ENCODE data around the gene P3H3.
"Not testable (repeated sequence)": the region's sequence is repeated elsewhere in the genome, so short reads cannot be mapped to it uniquely, and the experiment has no call there.

P3H3 gene

DNA sequence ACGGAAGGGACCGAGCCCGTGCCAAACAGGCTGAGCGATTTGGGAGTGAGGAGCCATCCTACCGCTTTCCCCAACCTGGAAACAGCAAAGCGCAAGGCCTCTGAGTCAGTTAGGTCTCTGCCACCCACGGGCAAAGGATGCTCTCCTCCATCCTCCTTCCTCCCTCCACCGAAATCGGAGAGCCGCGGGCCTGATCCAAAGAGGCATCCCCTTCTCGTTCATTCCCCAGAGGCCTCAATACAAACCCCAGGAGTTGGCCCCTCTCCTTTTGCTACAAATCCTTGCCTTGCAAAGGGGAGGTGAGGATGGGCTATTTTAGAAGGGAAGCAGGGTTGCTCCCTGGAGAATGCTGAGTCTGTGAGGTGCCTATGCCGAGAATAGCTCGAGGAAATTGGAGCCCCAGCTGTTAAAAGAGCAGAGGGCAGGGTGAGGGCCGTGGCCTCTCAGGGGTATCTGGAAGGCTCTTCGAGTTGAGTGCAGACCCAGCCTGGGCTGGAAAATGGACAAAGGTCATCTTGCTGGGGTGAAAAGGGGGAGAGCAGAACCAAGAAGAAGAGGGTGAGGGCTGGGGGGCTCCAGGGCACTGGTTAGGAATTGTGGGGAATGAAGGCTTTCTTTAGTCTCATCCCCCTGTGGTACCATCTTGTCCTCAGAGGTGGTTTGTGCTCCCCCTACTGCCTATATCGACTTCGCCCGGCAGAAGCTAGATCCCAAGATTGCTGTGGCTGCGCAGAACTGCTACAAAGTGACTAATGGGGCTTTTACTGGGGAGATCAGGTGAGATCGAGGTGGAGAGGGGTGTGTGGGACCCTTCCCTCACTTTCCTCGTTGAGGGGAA lies 40.2 kb downstream of the P3H3 start:
- no peak for DNase-seq

DNA sequence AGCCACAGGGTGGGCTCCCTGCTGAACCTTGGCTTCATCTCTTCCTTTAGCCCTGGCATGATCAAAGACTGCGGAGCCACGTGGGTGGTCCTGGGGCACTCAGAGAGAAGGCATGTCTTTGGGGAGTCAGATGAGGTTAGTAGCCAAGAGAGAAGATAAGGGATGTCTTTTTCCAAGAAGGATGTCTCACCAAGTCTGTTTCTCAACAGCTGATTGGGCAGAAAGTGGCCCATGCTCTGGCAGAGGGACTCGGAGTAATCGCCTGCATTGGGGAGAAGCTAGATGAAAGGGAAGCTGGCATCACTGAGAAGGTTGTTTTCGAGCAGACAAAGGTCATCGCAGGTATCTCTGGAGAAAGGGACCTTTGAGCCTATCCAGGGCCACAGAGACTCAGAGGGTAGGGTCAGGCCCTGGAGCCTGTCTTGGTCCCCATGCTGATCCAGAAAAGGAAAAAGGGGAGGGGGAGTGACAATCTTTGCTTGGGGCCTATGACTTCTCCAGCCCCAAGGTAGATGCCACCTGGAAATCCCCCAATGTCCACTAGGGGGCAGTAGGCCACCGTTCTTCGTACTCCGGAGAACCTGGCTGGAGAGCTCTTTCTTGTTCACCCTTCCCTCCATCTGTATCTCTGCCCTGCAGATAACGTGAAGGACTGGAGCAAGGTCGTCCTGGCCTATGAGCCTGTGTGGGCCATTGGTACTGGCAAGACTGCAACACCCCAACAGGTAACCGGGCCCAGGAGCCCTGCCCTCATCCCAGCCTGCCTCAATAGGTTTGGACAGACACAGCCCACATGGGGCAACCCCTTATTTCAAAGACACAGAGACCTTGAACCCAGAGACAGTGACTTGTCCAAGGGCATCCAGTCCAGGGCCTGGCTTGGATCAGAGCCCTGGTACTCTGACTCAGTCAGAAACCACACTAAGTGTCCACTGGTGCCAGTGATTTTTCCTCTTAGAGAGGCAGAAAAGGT lies 41.1 kb downstream of the P3H3 start:
- DNase-seq, result peak; percentile 45 to 65

GRCh38 chr12:6870304-6870703 lies 42.1 kb downstream of the P3H3 start:
- not testable (repeated sequence) for DNase-seq

DNA sequence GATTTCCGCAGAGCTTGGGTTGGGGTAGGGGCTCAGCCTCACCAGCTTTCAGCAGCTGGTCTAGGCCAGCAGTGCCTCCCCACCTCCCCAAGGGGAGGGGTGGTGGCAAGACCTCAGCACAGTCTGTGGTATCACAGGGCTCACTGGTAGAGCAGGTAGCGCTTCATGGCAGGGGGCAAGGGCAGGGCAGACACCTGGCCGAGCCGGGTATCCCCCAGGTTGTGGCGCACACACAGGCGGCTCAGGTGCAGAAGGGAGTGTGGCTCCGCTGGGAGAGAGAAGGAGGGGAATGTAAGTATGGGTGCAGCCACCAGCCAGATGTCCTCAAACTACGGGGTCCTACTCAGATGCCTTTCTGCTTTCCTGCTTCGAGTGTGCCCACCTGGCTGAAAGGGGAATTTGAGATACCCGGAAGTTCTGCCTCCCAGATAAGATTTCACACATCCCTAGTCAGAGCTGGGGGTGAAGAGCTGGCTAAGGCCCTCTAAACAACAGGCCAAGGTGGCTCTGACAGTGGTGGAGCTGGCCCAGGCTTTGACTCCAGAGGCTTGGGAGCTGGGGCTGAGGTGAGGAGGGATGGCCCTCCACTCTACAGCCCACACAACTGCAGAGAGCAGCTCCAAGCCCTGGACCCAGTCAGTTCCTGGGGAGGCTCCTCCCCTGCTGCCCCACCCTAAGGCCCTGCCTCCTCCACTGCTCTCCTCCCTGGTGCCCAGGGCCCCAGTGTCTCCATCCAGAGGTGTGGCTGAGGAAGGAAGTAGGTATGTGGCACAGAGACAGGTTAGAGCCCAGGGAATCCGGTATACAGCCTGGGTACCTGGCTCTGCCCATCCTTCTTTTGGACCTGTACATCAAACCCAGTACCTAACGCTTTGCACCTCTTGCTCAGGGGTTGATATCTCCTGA lies 43.1 kb downstream of the P3H3 start:
- DNase-seq, result no peak

DNA sequence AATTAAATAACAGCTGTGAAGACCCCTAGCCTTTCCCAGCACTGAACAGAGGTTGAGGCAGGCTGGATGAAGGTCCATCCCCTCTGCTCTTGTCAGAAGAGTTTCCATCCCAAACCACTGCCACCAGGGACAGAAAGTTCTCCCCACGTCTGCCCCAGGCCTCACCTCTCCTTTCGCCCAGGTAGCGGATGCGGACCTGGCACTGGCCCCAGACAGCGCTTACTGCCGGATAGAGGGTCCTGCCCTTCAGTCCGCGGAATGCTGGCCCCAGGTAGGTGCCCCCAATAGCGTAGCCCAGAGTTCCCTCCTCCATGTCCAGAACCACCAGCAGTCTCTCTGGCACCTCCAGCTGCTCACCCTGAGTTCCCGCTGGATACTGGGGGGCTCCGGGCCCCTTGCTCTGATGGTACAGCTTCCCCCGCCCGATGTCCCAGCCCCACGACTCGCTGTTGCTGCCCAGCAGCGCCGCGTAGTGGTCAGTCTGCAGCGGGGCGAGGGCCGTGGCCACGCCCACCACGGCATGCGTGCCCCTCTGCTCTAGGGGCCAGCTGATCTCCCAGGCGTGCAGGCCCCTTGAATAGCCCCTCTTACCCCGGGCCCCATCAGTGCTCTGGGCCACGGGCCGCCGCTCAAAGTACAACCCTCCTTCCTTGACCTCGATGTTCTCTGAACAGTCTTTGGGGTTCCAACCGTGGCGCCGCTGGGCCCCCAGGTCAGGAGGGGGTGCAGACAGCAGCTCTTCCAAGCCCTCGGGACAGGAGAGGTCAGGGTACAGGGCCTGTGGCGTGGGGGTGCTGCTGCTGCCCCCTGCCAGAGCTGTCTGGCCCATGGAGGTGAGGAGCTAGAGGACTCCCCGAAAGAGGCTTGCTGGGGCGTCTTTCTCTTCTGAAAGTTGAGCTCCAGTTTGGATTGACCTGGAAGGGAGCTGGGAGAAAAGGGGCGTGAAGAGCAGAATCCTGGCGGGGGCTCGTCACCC lies 44.2 kb downstream of the P3H3 start:
- DNase-seq, result peak; percentile 65 to 70

DNA sequence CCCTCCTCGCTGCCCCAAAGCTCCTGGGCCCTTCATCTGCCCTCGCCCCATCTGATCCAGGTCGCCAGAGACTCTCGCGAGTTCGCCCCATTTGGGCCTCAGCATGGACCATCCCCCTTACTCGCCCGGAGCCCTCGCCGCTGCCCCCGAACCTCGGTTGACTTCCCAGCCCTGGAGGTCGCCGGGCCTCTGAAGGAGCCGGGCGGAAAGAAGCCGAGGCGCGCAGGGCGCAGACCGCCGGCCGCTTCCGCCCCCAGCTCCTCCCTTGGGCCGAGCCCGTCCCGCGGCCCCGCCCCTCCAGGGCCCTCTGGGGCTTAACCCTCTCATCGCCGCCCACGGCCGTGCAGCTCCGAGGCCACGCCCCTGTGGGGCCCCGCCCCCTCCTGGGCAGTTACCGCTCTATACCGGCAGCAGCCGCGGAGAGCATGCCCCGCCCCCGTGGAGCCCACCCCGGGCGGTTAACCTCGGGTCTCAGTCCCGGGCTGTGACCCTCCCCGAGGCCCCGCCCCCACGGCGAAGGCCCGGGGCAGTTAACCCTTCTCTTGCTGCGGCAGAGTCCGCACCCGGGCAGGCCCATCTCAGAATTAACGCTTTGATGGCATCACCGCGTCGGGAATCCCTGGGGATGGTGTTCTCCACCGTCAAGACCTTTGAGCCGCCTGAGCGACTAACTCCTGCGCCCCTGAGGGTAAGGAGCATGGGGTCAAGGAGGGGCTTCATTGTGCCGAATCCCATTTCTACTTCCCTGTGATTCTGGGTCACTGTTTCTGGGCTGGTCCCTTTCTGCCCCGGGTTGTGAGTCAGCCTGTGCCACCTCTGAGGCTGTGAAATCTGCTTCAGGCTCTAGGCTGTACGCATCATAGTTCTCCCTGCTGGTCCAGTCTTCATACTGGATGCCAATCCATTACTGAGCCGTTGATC lies 45.1 kb downstream of the P3H3 start, which contains the start of gene SPSB2:
Gene SPSB2 (minus strand): TSS at position 210 of the 921 bp plus-strand sequence. CDS start 402 bp downstream, outside the sequence.
- DNase-seq, result peak; percentile 85 to 92

DNA sequence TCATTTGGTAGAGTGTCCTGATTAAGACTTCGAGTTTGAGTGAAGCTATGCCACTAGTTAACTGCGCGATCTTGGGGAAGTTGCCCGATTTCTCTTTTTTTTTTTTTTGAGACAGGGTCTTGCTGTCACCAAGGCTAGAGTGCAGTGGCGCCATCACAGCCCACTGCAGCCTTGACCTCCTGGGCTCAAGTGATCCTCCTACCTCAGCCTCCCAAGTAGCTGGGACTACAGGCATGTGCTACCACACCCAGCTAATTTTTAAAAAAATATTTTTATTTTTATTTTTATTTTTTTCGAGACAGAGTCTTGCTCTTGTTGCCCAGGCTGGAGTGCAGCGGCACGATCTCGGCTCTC lies 45.8 kb downstream of the P3H3 start:
- not testable (repeated sequence) for DNase-seq

GRCh38 chr12:6879824-6880223 lies 51.6 kb downstream of the P3H3 start:
- DNase-seq, result not testable (repeated sequence)

GRCh38 chr12:6883252-6883651 lies 55.0 kb downstream of the P3H3 start:
- DNase-seq, result no peak

DNA sequence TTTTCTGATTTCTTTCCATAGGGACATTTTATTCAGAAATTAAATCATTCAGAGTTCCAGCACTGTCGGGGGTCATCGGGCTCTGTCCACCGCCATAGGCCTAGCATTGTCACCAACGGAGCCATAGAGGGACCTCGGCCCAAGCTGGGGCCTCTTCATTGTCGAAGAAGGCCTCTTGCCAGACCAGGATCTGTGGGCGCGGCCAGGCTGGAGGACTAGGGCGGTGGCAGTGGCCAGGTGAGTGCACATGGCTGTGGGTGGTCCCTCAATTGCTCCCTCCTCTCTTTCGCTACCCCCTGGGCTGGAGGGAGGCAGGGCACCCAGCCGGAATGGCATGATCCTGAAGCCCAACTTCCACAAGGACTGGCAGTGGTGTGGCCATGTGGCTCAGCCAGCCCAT lies 55.5 kb downstream of the P3H3 start:
- no peak for DNase-seq

- no peak for DNase-seq
Measured at GRCh38 chr12:6884539-6884938, 56.3 kb downstream of the P3H3 start.

GRCh38 chr12:6886206-6886999 lies 58.2 kb downstream of the P3H3 start:
- DNase-seq, result not testable (repeated sequence)

GRCh38 chr12:6887460-6887859 lies 59.3 kb downstream of the P3H3 start:
- no peak for DNase-seq

DNA sequence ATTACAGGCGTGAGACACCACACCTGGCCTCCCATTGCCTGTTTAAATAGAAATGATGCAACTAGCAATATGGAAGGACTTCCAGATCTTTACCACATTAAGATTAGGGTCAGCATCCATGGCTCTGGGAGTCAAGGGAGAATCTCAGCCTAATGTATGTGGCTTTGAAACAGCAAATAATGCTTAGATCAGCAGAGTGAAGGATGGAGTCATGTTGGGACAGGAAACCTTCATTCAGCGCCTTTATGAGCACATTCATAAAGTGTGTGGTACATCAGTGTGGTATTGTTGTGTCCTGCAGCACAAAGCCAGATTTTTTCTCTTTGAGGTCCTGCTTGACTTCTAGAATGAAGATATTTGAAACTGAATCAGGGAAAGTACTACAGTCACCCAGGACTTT lies 60.2 kb downstream of the P3H3 start:
- no peak for DNase-seq

DNA sequence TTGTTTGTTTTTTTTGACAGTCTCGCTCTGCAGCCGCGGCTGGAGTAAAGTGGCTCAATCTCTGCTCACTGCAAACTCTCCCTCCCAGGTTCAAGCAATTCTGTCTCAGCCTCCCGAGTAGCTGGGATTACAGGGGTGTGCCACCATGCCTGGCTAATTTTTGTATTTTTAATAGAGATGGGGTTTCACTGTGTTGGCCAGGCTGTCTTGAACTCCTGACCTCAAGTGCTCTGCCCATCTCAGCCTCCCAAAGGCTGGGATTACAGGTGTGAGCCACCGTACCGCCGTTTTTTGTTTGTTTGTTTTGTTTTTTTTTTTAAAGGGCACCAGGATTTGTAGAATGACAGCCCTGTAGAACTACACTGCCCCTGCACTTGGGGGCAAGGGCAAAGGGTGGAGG lies 60.6 kb downstream of the P3H3 start:
- not testable (repeated sequence) for DNase-seq

Data from hippocampal formation (tissue), 2 donors.